Activated gamma-delta T cell treated with Interleukin-2 at 50 U/mL for 16 hours (primary cell): Measurements from ENCODE around the gene EPHB3.

Source experiments
- DNase-seq: peaks from one replicate; pipeline ENCODE4 v3.0.0-alpha.2; 2020

Gene EPHB3

GRCh38 chr3:184543843-184544512 is 17.6 kb upstream of the EPHB3 start:
- peak; percentile 69 for DNase-seq

GRCh38 chr3:184544513-184544861 is 17.1 kb upstream of the EPHB3 start:
- no peak for DNase-seq

- no peak for DNase-seq
These were observed 15.8 kb upstream of the EPHB3 start for GRCh38 chr3:184545769-184546168.

GRCh38 chr3:184546252-184546651 is 15.3 kb upstream of the EPHB3 start:
- DNase-seq, result no peak

- no peak for DNase-seq
These were observed 11.6 kb upstream of the EPHB3 start for GRCh38 chr3:184549796-184550577.

GRCh38 chr3:184551103-184551502 is 10.5 kb upstream of the EPHB3 start:
- DNase-seq, result no peak

- DNase-seq, result no peak
These were observed 9.8 kb upstream of the EPHB3 start for GRCh38 chr3:184551614-184552256.

GRCh38 chr3:184552296-184552695 is 9.3 kb upstream of the EPHB3 start:
- DNase-seq, result no peak

GRCh38 chr3:184552863-184553262 is 8.7 kb upstream of the EPHB3 start:
- no peak for DNase-seq

- DNase-seq, result no peak
These were observed 8.2 kb upstream of the EPHB3 start for GRCh38 chr3:184553385-184553784.

GRCh38 chr3:184554461-184554860 is 7.1 kb upstream of the EPHB3 start:
- no peak for DNase-seq

- DNase-seq, result no peak
These were observed 4.8 kb upstream of the EPHB3 start for GRCh38 chr3:184556582-184557347.

GRCh38 chr3:184557348-184557950 is 4.1 kb upstream of the EPHB3 start:
- DNase-seq, result no peak

- no peak for DNase-seq
These were observed 2.9 kb upstream of the EPHB3 start for GRCh38 chr3:184558726-184559125.

GRCh38 chr3:184559336-184559735 is 2.2 kb upstream of the EPHB3 start:
- DNase-seq, result no peak

- DNase-seq, result no peak
These were observed 1.1 kb upstream of the EPHB3 start for GRCh38 chr3:184560531-184560930.

GRCh38 chr3:184561913-184562877 is 610 bp downstream of the EPHB3 start:
- no peak for DNase-seq

GRCh38 chr3:184562878-184563560 is 1.4 kb downstream of the EPHB3 start:
- no peak for DNase-seq

GRCh38 chr3:184563561-184563925 is 2.0 kb downstream of the EPHB3 start:
- DNase-seq, result no peak

- no peak for DNase-seq
These were observed 2.5 kb downstream of the EPHB3 start for GRCh38 chr3:184563941-184564684.
